Measurements from ENCODE around the gene NDST3. TPM values are rescaled to one million over a fixed set of nuclear protein-coding genes. Genes with fewer than 3 reads are reported as not detected.

Gene NDST3
- total RNA-seq, 6 experiments from 2014 or later: 0.25 to 1.0 (median 0.57) TPM

DNA sequence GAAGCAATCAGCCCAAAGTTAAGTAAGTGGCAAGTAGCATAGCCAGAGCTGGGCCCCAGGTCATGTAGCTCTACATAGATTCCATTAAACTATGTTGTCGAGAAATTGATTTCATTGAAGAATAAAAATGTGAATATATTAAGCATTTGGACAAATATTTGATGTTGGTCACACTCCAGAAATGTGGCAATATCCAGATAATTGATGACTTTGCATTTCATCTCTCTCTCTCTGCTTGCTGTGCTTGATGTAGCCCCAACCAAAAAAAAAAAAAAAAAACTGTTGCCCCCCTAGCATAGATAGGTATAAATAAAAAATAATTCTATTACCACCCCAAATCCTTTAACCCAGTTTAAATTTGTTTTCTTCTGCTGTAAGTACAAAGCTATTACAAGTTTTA, 7.5 kb upstream of the NDST3 start:
- no peak for ATAC-seq
- intact Hi-C loops (cut with DNase I): no loop called here
- TF ChIP-seq, protein P1, sequence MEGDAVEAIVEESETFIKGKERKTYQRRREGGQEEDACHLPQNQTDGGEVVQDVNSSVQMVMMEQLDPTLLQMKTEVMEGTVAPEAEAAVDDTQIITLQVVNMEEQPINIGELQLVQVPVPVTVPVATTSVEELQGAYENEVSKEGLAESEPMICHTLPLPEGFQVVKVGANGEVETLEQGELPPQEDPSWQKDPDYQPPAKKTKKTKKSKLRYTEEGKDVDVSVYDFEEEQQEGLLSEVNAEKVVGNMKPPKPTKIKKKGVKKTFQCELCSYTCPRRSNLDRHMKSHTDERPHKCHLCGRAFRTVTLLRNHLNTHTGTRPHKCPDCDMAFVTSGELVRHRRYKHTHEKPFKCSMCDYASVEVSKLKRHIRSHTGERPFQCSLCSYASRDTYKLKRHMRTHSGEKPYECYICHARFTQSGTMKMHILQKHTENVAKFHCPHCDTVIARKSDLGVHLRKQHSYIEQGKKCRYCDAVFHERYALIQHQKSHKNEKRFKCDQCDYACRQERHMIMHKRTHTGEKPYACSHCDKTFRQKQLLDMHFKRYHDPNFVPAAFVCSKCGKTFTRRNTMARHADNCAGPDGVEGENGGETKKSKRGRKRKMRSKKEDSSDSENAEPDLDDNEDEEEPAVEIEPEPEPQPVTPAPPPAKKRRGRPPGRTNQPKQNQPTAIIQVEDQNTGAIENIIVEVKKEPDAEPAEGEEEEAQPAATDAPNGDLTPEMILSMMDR (IDR thresholded peaks at IDR 0.05): no peak
- no peak for DNase-seq
- Histone ChIP-seq H3K4me1 (no peaks in the 10 kb centered on the region), H3K4me3 (no peak overlapping the region), H3K9me3 (no peaks in the 10 kb centered on the region), H3K36me3 (no peaks in the 10 kb centered on the region), H3K27me3 (no peaks in the 10 kb centered on the region), H3K27ac (no peak overlapping the region)
- 32% methylated on average over 1 of the region's 1 CpG for whole genome bisulfite sequencing (ENCODE audit: insufficient coverage, low coverage, low lambda C conversion rate, missing lambda C conversion rate)

DNA sequence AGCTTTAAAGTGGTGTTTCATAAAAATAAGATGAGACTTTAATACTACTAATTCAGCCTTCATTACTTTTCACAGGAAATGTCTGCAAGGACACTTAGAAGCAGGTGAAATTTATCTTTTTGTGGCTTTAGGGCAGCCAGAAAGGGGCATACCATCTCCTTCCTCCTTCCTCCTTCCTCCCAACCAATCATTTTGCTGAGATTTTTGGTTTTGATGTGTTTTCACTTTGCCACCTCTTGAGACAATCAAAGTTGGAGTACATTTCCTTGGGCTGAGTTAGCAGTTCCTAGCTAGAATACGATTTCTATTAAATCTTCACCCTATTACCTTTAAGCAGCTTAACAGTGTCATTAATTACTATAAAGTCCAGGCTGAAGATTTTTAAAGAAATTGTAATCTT, 5.1 kb upstream of the NDST3 start:
- no peaks in the 10 kb centered on the region for H3K9me3 ChIP-seq
- no peak overlapping the region for H3K4me3 ChIP-seq
- WGBS (ENCODE audit: insufficient coverage, low coverage, low lambda C conversion rate, missing lambda C conversion rate): 73% methylated on average over 1 of the region's 1 CpG
- H3K27me3 ChIP-seq: peaks cover 0 to 11% of the 10 kb centered on the region in 2 donors
- DNase-seq: no peak
- no peak for TF ChIP-seq POLR2A (IDR thresholded peaks at IDR 0.05)
- TF ChIP-seq, protein P1 (IDR thresholded peaks at IDR 0.05): no peak
- ATAC-seq: no peak
- H3K27ac ChIP-seq: no peak overlapping the region
- intact Hi-C loops (cut with DNase I): no loop called here
- H3K4me1 ChIP-seq: peaks cover 0 to 11% (median 0%) of the 10 kb centered on the region in 4 donors
- no peaks in the 10 kb centered on the region for H3K36me3 ChIP-seq

DNA sequence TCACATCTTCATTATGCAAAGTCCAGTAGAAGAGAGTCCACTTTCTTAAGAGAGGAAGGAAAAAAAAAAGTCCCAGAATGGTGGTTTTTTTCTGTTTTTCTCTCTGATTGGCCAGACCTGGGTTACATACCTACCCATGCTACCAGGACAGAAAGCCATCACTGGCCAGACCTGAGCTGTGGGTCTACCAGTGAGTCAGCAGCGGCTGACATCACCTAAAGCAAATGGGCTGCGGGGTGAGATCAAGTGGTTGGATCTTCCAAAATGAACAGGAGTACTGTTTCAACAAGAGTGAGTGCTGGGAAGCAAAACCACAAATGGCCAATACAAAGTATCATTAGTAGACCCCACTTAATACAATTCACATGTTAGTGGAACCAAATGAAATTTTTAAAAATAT, 1.6 kb upstream of the NDST3 start:
- H3K36me3 ChIP-seq: no peaks in the 10 kb centered on the region
- ATAC-seq: no peak
- H3K27me3 ChIP-seq: peaks cover 0 to 23% of the 10 kb centered on the region in 2 donors
- 38% methylated on average over 2 of the region's 2 CpGs for WGBS (ENCODE audit: insufficient coverage, low coverage, low lambda C conversion rate, missing lambda C conversion rate)
- intact Hi-C loops (cut with DNase I): no loop called here
- H3K4me1 ChIP-seq: peaks cover 0 to 11% (median 0%) of the 10 kb centered on the region in 4 donors
- no peak for DNase-seq
- H3K4me3 ChIP-seq: no peak overlapping the region
- TF ChIP-seq POLR2A (IDR thresholded peaks at IDR 0.05): no peak
- TF ChIP-seq, protein P1 (IDR thresholded peaks at IDR 0.05): no peak
- no peaks in the 10 kb centered on the region for H3K9me3 ChIP-seq
- H3K27ac ChIP-seq: no peak overlapping the region

DNA sequence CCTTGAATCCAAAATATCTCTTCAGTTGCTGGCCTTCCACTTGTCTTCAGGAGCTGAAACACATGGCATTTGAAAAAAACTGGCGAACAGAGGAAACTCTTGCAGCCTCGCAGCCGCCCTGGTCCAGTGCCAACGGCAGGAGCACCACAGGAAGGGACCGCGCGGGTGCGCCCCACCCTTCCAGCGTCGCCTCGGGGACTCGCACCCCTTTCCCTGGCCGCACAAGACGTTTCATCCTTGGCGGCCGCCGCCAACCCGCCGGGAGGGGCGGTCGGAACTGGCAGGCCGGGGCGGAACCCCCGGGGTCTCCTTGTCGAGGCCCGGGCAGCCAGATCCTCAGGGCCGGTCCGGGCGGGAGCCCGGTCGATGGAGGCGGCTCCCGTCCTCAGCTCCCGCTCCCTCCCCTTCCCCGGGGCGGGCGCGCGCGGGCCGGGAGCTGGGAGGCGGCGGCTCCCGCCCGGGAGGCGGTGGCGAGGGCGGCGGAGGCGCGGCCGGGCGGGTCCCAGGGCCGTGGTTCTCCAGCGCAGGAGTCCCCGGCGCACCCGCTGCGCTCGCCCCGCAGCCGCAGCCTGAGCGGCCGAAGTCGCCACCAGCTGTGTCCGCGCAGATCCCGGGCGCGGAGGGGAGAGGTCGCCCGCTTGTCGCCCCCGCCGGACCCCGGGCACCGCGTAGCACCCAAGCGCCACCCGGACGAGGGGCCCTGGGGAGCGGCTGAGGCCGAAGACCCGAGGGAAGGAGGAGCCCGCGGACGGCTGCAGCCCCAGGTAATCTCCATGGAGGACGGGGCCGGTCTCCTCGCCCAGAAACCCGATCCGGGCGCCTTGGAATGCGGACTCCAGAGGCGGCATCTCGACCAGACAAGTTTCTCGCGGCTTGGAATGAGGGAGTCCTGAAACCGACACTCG, 886 bp upstream of the NDST3 start:
- 0% methylated on average over 12 of the region's 100 CpGs for WGBS (ENCODE audit: insufficient coverage, low coverage, low lambda C conversion rate, missing lambda C conversion rate)
- H3K27me3 ChIP-seq: peaks cover 0 to 23% of the 10 kb centered on the region in 2 donors
- TF ChIP-seq POLR2A (IDR thresholded peaks at IDR 0.05): no peak
- TF ChIP-seq, protein P1 (IDR thresholded peaks at IDR 0.05): no peak
- peaks cover 0 to 11% (median 0%) of the 10 kb centered on the region in 4 donors for H3K4me1 ChIP-seq
- intact Hi-C loops (cut with DNase I): no loop called here
- peak overlapping the region; percentile 26 to 50 (median 38) for H3K4me3 ChIP-seq
- DNase-seq (peak; percentile 53 to 75 (median 61)), ATAC-seq (peak; percentile 74 to 88 (median 83))
- H3K36me3 ChIP-seq: no peaks in the 10 kb centered on the region
- no peak overlapping the region for H3K27ac ChIP-seq
- H3K9me3 ChIP-seq: no peaks in the 10 kb centered on the region
